Measurements from ENCODE around the gene ZNF223. TPM values are rescaled to one million over a fixed set of nuclear protein-coding genes. Genes with fewer than 3 reads are reported as not detected.
A peak's percentile ranks its signal among the peaks of the same experiment; 100 is the strongest.

The ZNF223 gene
- total RNA-seq, 1 donor: 5.8 TPM

DNA sequence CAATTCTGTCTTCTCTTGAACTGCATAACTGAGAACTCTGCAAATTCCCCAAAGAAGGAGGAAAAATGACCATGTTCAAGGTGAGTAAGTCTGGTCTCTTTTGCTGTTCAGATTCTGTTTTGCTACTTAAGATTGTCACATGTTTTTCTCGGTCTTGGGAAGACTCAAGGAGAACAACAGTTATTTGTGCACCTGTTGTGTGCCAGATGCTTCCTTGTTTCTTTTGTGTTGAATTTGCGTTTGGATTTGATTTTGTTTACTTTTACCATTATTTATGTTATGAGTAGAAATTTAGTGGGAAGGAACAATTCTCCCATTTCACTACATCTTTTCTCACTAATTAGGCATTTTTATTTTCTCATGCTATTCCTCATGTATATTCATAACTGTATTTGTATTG lies 24.5 kb downstream of the ZNF223 start:
- TF ChIP-seq CTCF (IDR thresholded peaks at IDR 0.05; ENCODE audit: extremely low read depth, low read depth, low read length): no peak
- Histone ChIP-seq H3K27me3 (ENCODE audit: insufficient read depth, low read length) (no peaks in the 10 kb centered on the region), H3K27ac (ENCODE audit: low read depth, low read length) (no peak overlapping the region), H3K4me1 (ENCODE audit: insufficient read depth, low read length) (peaks cover 9% of the 10 kb centered on the region), H3K4me3 (ENCODE audit: insufficient read depth, low read length) (no peak overlapping the region), H4K20me1 (ENCODE audit: insufficient read depth, low read length) (no peaks in the 10 kb centered on the region), H3K9me3 (ENCODE audit: low read depth, low read length) (no peaks in the 10 kb centered on the region), H3K79me2 (ENCODE audit: insufficient read depth, low read length) (peaks cover 8% of the 10 kb centered on the region), H3K4me2 (ENCODE audit: insufficient read depth, low read length) (no peak overlapping the region), H2AFZ (ENCODE audit: low read length) (no peak overlapping the region), H3K36me3 (ENCODE audit: insufficient read depth, low read length) (peaks cover 3% of the 10 kb centered on the region)
- DNase-seq (ENCODE audit: insufficient read length, low spot score, missing footprints): no peak

GRCh38 chr19:44092108-44092507 lies 40.3 kb downstream of the ZNF223 start:
- no peaks in the 10 kb centered on the region for H4K20me1 ChIP-seq (ENCODE audit: insufficient read depth, low read length)
- H3K9me3 ChIP-seq (ENCODE audit: low read depth, low read length): no peaks in the 10 kb centered on the region
- no peak overlapping the region for H3K27ac ChIP-seq (ENCODE audit: low read depth, low read length)
- no peak for DNase-seq (ENCODE audit: insufficient read length, low spot score, missing footprints)
- peaks cover 3% of the 10 kb centered on the region for H3K4me1 ChIP-seq (ENCODE audit: insufficient read depth, low read length)
- no peak for TF ChIP-seq CTCF (IDR thresholded peaks at IDR 0.05; ENCODE audit: extremely low read depth, low read depth, low read length)
- H3K4me3 ChIP-seq (ENCODE audit: insufficient read depth, low read length): no peak overlapping the region
- H3K79me2 ChIP-seq (ENCODE audit: insufficient read depth, low read length): peaks cover 21% of the 10 kb centered on the region
- H3K36me3 ChIP-seq (ENCODE audit: insufficient read depth, low read length): no peaks in the 10 kb centered on the region
- H3K4me2 ChIP-seq (ENCODE audit: insufficient read depth, low read length): no peak overlapping the region
- H2AFZ ChIP-seq (ENCODE audit: low read length): no peak overlapping the region
- no peaks in the 10 kb centered on the region for H3K27me3 ChIP-seq (ENCODE audit: insufficient read depth, low read length)

GRCh38 chr19:44093931-44094765 lies 42.3 kb downstream of the ZNF223 start, which contains the start of gene ZNF224:
TSS of gene ZNF224 (plus strand) at chr19:44094361. CDS start at chr19:44097874, 3,513 bp downstream.
- H3K4me2 ChIP-seq (ENCODE audit: insufficient read depth, low read length): peak within 1 kb of the TSS; percentile 99
- peak within 1 kb of the TSS; percentile 60 for H3K27ac ChIP-seq (ENCODE audit: low read depth, low read length)
- H2AFZ ChIP-seq (ENCODE audit: low read length): peak within 1 kb of the TSS; percentile 100
- peaks cover 3% of the 10 kb centered on the region for H3K4me1 ChIP-seq (ENCODE audit: insufficient read depth, low read length)
- peak within 1 kb of the TSS; percentile 98 for H3K4me3 ChIP-seq (ENCODE audit: insufficient read depth, low read length)
- no peaks in the 10 kb centered on the region for H4K20me1 ChIP-seq (ENCODE audit: insufficient read depth, low read length)
- H3K79me2 ChIP-seq (ENCODE audit: insufficient read depth, low read length): peaks cover 28% of the 10 kb centered on the region
- peaks cover 8% of the 10 kb centered on the region for H3K36me3 ChIP-seq (ENCODE audit: insufficient read depth, low read length)
- no peaks in the 10 kb centered on the region for H3K27me3 ChIP-seq (ENCODE audit: insufficient read depth, low read length)
- TF ChIP-seq CTCF (IDR thresholded peaks at IDR 0.05; ENCODE audit: extremely low read depth, low read depth, low read length): no peak
- DNase-seq (ENCODE audit: insufficient read length, low spot score, missing footprints): peak; percentile 90
- no peaks in the 10 kb centered on the region for H3K9me3 ChIP-seq (ENCODE audit: low read depth, low read length)

DNA sequence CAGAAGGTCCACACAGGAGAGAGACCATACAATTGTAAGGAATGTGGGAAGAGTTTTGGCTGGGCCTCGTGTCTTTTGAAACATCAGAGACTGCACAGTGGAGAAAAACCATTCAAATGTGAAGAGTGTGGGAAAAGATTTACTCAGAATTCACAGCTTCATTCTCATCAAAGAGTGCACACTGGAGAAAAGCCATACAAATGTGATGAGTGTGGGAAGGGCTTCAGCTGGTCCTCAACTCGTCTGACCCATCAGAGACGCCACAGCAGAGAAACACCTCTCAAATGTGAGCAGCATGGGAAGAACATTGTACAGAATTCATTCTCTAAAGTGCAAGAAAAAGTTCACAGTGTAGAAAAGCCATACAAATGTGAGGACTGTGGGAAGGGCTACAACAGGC lies 55.9 kb downstream of the ZNF223 start:
- no peaks in the 10 kb centered on the region for H4K20me1 ChIP-seq (ENCODE audit: insufficient read depth, low read length)
- TF ChIP-seq CTCF (IDR thresholded peaks at IDR 0.05; ENCODE audit: extremely low read depth, low read depth, low read length): no peak
- no peak overlapping the region for H3K4me2 ChIP-seq (ENCODE audit: insufficient read depth, low read length)
- H3K27me3 ChIP-seq (ENCODE audit: insufficient read depth, low read length): no peaks in the 10 kb centered on the region
- no peaks in the 10 kb centered on the region for H3K4me1 ChIP-seq (ENCODE audit: insufficient read depth, low read length)
- H2AFZ ChIP-seq (ENCODE audit: low read length): no peak overlapping the region
- peaks cover 25% of the 10 kb centered on the region for H3K9me3 ChIP-seq (ENCODE audit: low read depth, low read length)
- no peak overlapping the region for H3K4me3 ChIP-seq (ENCODE audit: insufficient read depth, low read length)
- DNase-seq (ENCODE audit: insufficient read length, low spot score, missing footprints): no peak
- no peaks in the 10 kb centered on the region for H3K79me2 ChIP-seq (ENCODE audit: insufficient read depth, low read length)
- H3K27ac ChIP-seq (ENCODE audit: low read depth, low read length): no peak overlapping the region
- peaks cover 38% of the 10 kb centered on the region for H3K36me3 ChIP-seq (ENCODE audit: insufficient read depth, low read length)

All from osteoblast (primary cell).